Heart left ventricle (tissue), 16 donors: Measurements from ENCODE around the gene RAB12. TPM values are rescaled to one million over a fixed set of nuclear protein-coding genes. Genes with fewer than 3 reads are reported as not detected.

ENCODE experiments used
- ATAC-seq, 4 donors: fragments of 200-7000 bp; cut with Tn5 transposase; one replicate each; pipeline ENCODE4 v1.9.1; 2020 to 2022; ENCODE audit warnings: moderate library complexity in 4 of 4, mild to moderate bottlenecking in 3 of 4, moderate number of reproducible peaks in 1 of 4
- DNase-seq, 5 donors: peaks; one replicate each; pipeline ENCODE4 v3.0.0-alpha.2; 2020
- H3K27ac ChIP-seq, 12 donors: fragments of 200-600 bp; sonication (generic) in 4 of 12; one replicate each; pipeline versions ENCODE4 v1.5.0 to v1.8.0; 2016 to 2022; ENCODE audit warnings: mild to moderate bottlenecking in 2 of 12
- H3K27me3 ChIP-seq, 9 donors: fragments of 200-600 bp; sonication (generic) in 2 of 9; one replicate each; pipeline versions ENCODE4 v1.5.1 to v1.8.0; 2016 to 2022; ENCODE audit warnings: mild to moderate bottlenecking in 3 of 9
- H3K36me3 ChIP-seq, 9 donors: fragments of 200-600 bp; sonication (generic) in 2 of 9; one replicate each; pipeline versions ENCODE4 v1.5.0 to v1.8.0; 2018 to 2022; ENCODE audit warnings: mild to moderate bottlenecking in 2 of 9
- H3K4me1 ChIP-seq, 12 donors: fragments of 200-600 bp; sonication (generic) in 4 of 12; one replicate each; pipeline versions ENCODE4 v1.5.0 to v1.8.0; 2016 to 2022; ENCODE audit warnings: mild to moderate bottlenecking in 3 of 12
- H3K4me3 ChIP-seq, 12 donors: fragments of 200-600 bp; sonication (generic) in 4 of 12; one replicate each; pipeline versions ENCODE4 v1.5.0 to v1.8.0; 2017 to 2022; ENCODE audit warnings: mild to moderate bottlenecking in 9 of 12, moderate library complexity in 4 of 12
- H3K9me3 ChIP-seq, 12 donors: fragments of 200-600 bp; sonication (generic) in 4 of 12; one replicate each; pipeline versions ENCODE4 v1.5.0 to v1.8.0; 2016 to 2022; ENCODE audit warnings: mild to moderate bottlenecking in 1 of 12
- POLR2A ChIP-seq, 2 donors: fragments of 450-650 bp; IDR thresholded peaks; one replicate each; pipeline ENCODE4 v1.6.1; 2017; ENCODE audit warnings: antibody characterized with exemption in 2 of 2, mild to moderate bottlenecking in 2 of 2, moderate library complexity in 2 of 2
- WGBS, 4 donors: extraction: QIAGEN DNeasy Blood & Tissue Kit in 2 of 4; methylation state at CpG; one replicate each; pipeline versions ENCODE4 v1.1.5 to v1.1.7; 2013 to 2018; 5-methylcytosine and 5-hydroxymethylcytosine counted together
- intact Hi-C, 10 donors: fragments of 100-400 bp; cut with DNase I; formaldehyde crosslinking; loops; one replicate each; pipeline versions ENCODE4 v1.11.1 to v1.14.2; 2022
- polyA plus RNA-seq, 2 donors: library from polyadenylated mRNA; stranded (reverse); fragments of 200-250 nt; gene quantifications; one replicate each; pipeline ENCODE4 v1.2.3, GENCODE V29; 2013
- total RNA-seq, 9 donors: library from RNA; depleted of rRNA in 2 of 9; stranded (reverse); fragments of >200 nt in 2 of 9; fragmentation: NEBNext Ultra II Directional in 3 of 9; extraction: Animal tissue kit (Norgen Biotek cat#: 25700) in 3 of 9; gene quantifications; one replicate each; pipeline versions ENCODE4 v1.1.0 to v1.2.4, GENCODE V29; 2016 to 2023
- TF ChIP-seq, protein P1 (sequence below), 12 donors: fragments of 200-600 bp; sonication (generic) in 4 of 12; IDR thresholded peaks; one replicate each; pipeline versions ENCODE4 v1.5.0 to v1.8.0; 2018 to 2022; ENCODE audit warnings: antibody characterized with exemption in 12 of 12, mild to moderate bottlenecking in 5 of 12
- donor health status: ischemic (EF 13 %, LVEDD 7.1; RV severe dilation, severe dysfunction).
- donor health status: healthy with polysubstance abuse.
- donor health status: DM: no; HTN: yes; CAD: no.
- donor health status: DM: no; HTN: no; CAD: no.
- donor health status: ischemic (EF 25% LVEDD 6.9; RV normal size, moderate dysfunction).
- donor health status: ischemic (EF 25% LVEDD 5.7; RV mildly dilated, moderate dysfunction).
- donor health status: healthy.
- donor health status: DM: yes; HTN: yes; CAD: no.
- donor health status: ischemic (EF 35%, LVEDD 5.7; RV mildly dilated, moderate dysfunction).
- donor health status: nonischemic (EF 11% LVEDD 7.7; RV severe dilation, severe dysfunction).
- donor health status: DM: yes; HTN: yes; CAD: no.
- donor health status: PGD.
- donor health status: ischemic (EF 29% LVEDD 5.4; RV normal size, mild dysfunction).
- donor health status: nonischemic (EF 23%, LVEDD 6.1; RV moderate dilation, normal function).

Gene RAB12
- total and polyA plus RNA-seq, 11 donors, result 51.5 to 123 (median 82.3) TPM

DNA sequence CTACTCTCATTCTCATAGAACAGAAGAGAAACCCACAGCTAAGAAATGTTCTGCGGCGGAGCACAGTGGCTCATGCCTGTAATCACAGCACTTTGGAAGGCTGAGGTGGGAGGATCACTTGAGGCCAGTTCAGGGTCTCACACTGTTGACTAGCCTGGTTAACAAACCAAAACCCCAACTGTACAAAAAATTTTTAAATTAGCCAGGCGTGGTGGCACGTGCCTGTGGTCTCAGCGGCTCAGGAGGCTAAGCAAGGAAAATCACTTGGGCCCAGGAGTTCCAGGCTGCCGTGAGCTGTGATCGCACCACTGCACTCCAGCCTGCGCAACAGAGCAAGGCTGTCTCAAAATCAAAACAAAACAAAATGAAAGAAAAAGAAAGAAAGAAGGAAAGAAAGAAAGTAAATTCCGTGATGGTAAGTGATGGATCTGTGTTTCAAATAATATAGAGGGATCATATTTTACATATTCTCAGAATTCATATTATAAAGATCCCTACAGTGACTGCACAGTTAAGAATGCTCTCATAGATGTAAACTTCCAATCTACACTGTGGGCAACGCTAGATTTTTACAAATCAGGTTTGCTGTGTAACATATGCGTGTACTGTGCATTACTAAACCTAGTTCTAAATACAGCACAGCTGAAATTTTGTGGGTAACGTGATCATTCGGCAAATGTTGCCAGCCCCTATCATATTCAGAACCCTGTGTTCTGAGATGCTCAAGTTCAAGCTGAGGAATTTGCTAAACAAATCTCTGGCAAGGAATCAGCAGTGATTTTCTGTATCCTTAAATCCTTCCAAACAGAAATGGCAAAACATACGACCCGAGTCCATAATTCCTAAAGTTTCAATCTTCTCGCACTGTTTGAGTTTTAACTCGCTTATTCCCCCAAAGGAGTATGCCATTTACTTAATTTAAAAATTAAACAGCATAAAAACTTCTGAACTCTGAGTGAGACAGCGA lies 1.2 kb upstream of the RAB12 start:
- Histone ChIP-seq H3K27ac (peak overlapping the region; percentile 69 to 89 (median 82)), H3K9me3 (no peaks in the 10 kb centered on the region), H3K4me3 (peak overlapping the region; percentile 35 to 97 (median 88)), H3K4me1 (peaks cover 6 to 53% (median 28%) of the 10 kb centered on the region in 12 donors), H3K36me3 (peaks cover 0 to 11% (median 0%) of the 10 kb centered on the region in 9 donors), H3K27me3 (no peaks in the 10 kb centered on the region)
- DNase-seq (no peak), ATAC-seq (no peak)
- intact Hi-C loops, result loop anchor here in 2 of 10 donors (5.0 to 10.0 kb wide), 2 partner anchors 46 to 63 kb away; no protein-coding TSS in a partner anchor
- WGBS, 4 donors, result 69 to 79% (median 76%) methylated on average over 18 of the region's 18 CpGs
- TF ChIP-seq, protein P1, sequence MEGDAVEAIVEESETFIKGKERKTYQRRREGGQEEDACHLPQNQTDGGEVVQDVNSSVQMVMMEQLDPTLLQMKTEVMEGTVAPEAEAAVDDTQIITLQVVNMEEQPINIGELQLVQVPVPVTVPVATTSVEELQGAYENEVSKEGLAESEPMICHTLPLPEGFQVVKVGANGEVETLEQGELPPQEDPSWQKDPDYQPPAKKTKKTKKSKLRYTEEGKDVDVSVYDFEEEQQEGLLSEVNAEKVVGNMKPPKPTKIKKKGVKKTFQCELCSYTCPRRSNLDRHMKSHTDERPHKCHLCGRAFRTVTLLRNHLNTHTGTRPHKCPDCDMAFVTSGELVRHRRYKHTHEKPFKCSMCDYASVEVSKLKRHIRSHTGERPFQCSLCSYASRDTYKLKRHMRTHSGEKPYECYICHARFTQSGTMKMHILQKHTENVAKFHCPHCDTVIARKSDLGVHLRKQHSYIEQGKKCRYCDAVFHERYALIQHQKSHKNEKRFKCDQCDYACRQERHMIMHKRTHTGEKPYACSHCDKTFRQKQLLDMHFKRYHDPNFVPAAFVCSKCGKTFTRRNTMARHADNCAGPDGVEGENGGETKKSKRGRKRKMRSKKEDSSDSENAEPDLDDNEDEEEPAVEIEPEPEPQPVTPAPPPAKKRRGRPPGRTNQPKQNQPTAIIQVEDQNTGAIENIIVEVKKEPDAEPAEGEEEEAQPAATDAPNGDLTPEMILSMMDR (IDR thresholded peaks at IDR 0.05), result no peak
- TF ChIP-seq POLR2A (IDR thresholded peaks at IDR 0.05), result no peak

DNA sequence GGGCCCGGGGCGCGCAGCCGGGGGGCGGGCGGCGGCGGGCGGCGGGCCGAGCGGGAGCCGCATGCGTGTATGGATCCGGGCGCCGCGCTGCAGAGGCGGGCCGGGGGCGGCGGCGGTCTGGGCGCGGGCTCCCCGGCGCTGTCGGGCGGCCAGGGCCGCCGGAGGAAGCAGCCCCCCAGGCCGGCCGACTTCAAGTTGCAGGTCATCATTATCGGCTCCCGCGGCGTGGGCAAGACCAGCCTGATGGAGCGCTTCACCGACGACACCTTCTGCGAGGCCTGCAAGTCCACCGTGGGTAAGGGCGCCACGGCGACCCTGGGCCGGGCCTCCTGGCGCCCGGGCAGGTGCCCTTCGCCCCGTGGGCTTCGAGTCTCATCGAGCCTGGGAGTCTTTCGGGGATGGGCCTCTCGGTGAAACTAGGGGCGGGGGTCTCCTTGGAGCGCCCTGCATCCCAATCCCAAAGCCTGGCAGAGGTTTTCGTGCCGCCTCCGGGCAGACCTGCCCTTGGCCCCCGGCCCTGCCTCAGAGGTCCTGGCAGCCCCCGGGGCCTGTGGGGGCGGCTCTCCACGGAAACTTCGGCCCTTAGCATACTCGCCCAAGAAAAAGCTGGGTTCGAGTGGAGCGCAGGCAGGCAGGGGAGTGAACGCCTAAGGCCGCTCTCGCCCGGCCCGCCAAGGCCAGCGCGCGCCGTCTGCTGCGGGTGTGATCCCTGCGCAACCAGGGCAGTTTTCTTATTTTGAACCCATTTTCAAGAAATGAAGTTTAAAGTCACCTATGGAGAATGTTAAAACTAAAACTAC lies 622 bp downstream of the RAB12 start:
- Histone ChIP-seq H3K36me3 (peaks cover 0 to 11% (median 0%) of the 10 kb centered on the region in 9 donors), H3K27ac (peak overlapping the region in 11 of 12 donors; percentile 67 to 88 (median 77)), H3K4me3 (peak overlapping the region; percentile 53 to 97 (median 88)), H3K27me3 (no peaks in the 10 kb centered on the region), H3K4me1 (peaks cover 6 to 58% (median 42%) of the 10 kb centered on the region in 12 donors), H3K9me3 (no peaks in the 10 kb centered on the region)
- TF ChIP-seq, protein P1 (IDR thresholded peaks at IDR 0.05), result no peak
- TF ChIP-seq POLR2A (IDR thresholded peaks at IDR 0.05), result no peak
- WGBS, 4 donors, result 0 to 2% (median 1%) methylated on average over 27 to 78 of the region's 78 CpGs
- DNase-seq, result peak in 3 of 5 donors; percentile 23 to 61 (median 24)
- ATAC-seq, result peak in 3 of 4 donors; percentile 10 to 16 (median 11)
- intact Hi-C loops, result loop anchor here in 3 of 10 donors (1.0 to 10.0 kb wide), 3 partner anchors 11 to 65 kb away; no protein-coding TSS in a partner anchor

DNA sequence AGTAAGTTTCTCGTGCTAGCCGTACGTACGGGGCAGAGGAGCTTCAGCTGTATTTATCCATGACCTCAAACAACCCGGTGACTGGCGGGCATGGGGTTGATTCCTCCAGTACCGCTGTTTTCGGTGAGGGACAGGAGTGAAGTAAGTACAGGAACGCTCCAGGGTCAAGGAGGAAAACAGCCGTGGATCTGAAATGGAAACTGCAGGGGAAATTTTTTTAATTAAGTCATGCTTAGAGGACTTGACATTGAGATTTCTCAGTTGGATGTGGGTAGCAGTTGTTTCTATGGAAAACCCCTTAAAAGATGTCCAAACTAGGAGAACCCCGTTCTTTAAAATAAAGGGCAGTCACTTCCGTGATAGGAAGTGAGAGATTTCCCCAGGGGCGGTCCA lies 1.2 kb downstream of the RAB12 start:
- ATAC-seq, result peak in 2 of 4 donors; percentile 29 to 36
- H3K36me3 ChIP-seq, result peaks cover 0 to 11% (median 0%) of the 10 kb centered on the region in 9 donors
- H3K4me1 ChIP-seq, result peaks cover 6 to 64% (median 48%) of the 10 kb centered on the region in 12 donors
- no peaks in the 10 kb centered on the region for H3K9me3 ChIP-seq
- no peaks in the 10 kb centered on the region for H3K27me3 ChIP-seq
- H3K27ac ChIP-seq, result peak overlapping the region in 11 of 12 donors; percentile 67 to 88 (median 77)
- TF ChIP-seq POLR2A (IDR thresholded peaks at IDR 0.05), result no peak
- TF ChIP-seq, protein P1 (IDR thresholded peaks at IDR 0.05), result no peak
- intact Hi-C loops, result loop anchor here in 1 of 10 donors (1.0 kb wide), 1 partner anchor 11 kb away; no protein-coding TSS in a partner anchor
- peak overlapping the region; percentile 53 to 97 (median 88) for H3K4me3 ChIP-seq
- peak in 1 of 5 donors; percentile 54 for DNase-seq
- WGBS, 4 donors, result 4 to 7% (median 6%) methylated on average over 13 of the region's 13 CpGs
